GM23248 (cell line): ENCODE measurements around the gene MINDY4. TPM values are rescaled to one million over a fixed set of nuclear protein-coding genes. Genes with fewer than 3 reads are reported as not detected.

Experiments
- DNase-seq: peaks from one replicate; pipeline ENCODE4 v3.0.0-alpha.2; 2015
- H2AFZ ChIP-seq: fragments of 200-600 bp; sonication (generic); 2 replicates; pipeline ENCODE4 v1.6.1; 2016; ENCODE audit warnings: antibody characterized with exemption
- H3F3A ChIP-seq: fragments of 200-600 bp; sonication (generic); 2 replicates; pipeline ENCODE4 v1.6.1; 2016; ENCODE audit warnings: mild to moderate bottlenecking, antibody characterized with exemption, mixed run types; ENCODE audit not compliant: insufficient read depth
- H3K27ac ChIP-seq: fragments of 200-600 bp; sonication (generic); 2 replicates; pipeline ENCODE4 v1.5.1; 2016; ENCODE audit warnings: mild to moderate bottlenecking
- H3K27me3 ChIP-seq: fragments of 200-600 bp; sonication (generic); replicated peaks from 2 replicates; pipeline ENCODE4 v1.6.1; 2016; ENCODE audit warnings: mild to moderate bottlenecking; ENCODE audit not compliant: insufficient read depth
- H3K36me3 ChIP-seq: fragments of 200-600 bp; sonication (generic); 2 replicates; pipeline ENCODE4 v1.6.1; 2016; ENCODE audit warnings: low read depth, mild to moderate bottlenecking
- H3K4me1 ChIP-seq: fragments of 200-600 bp; sonication (generic); 2 replicates; pipeline ENCODE4 v1.6.1; 2016; ENCODE audit warnings: mild to moderate bottlenecking; ENCODE audit not compliant: insufficient read depth
- H3K4me2 ChIP-seq: fragments of 200-600 bp; sonication (generic); one replicate; pipeline ENCODE4 v1.6.1; 2016; ENCODE audit warnings: mild to moderate bottlenecking; ENCODE audit not compliant: unreplicated experiment
- H3K4me3 ChIP-seq: fragments of 200-600 bp; sonication (generic); 2 replicates; pipeline ENCODE4 v1.5.1; 2016; ENCODE audit warnings: mild to moderate bottlenecking
- H3K79me2 ChIP-seq: fragments of 200-600 bp; sonication (generic); 2 replicates; pipeline ENCODE4 v1.6.1; 2016; ENCODE audit warnings: mild to moderate bottlenecking; ENCODE audit not compliant: insufficient read depth
- H3K9ac ChIP-seq: fragments of 200-600 bp; sonication (generic); 2 replicates; pipeline ENCODE4 v1.6.1; 2016; ENCODE audit warnings: mild to moderate bottlenecking
- H3K9me2 ChIP-seq: fragments of 200-600 bp; sonication (generic); 2 replicates; pipeline ENCODE4 v1.6.1; 2016; ENCODE audit warnings: mixed run types, mild to moderate bottlenecking, moderate library complexity; ENCODE audit not compliant: insufficient read depth
- H3K9me3 ChIP-seq: fragments of 200-600 bp; sonication (generic); one replicate; pipeline ENCODE4 v1.6.1; 2017; ENCODE audit warnings: low read depth
- H4K20me1 ChIP-seq: fragments of 200-600 bp; sonication (generic); 2 replicates; pipeline ENCODE4 v1.6.0; 2016; ENCODE audit not compliant: insufficient read depth
- EZH2 ChIP-seq: fragments of 200-600 bp; sonication (generic); IDR thresholded peaks from 2 replicates; pipeline ENCODE4 v1.6.1; 2018; ENCODE audit warnings: antibody characterized with exemption, mild to moderate bottlenecking; ENCODE audit not compliant: insufficient read depth, poor library complexity, severe bottlenecking
- EZH2phosphoT487 ChIP-seq: fragments of 200-600 bp; sonication (generic); IDR thresholded peaks from 2 replicates; pipeline ENCODE4 v1.6.1; 2018; ENCODE audit warnings: antibody characterized with exemption, moderate library complexity, mild to moderate bottlenecking, low read depth; ENCODE audit not compliant: insufficient read depth
- WGBS, 2 experiments: methylation state at CpG; one replicate each; pipeline ENCODE4 v1.1.6; 2015 to 2017; ENCODE audit warnings: low lambda C conversion rate in 2 of 2, low coverage in 1 of 2; ENCODE audit errors: missing lambda C conversion rate in 2 of 2; 5-methylcytosine and 5-hydroxymethylcytosine counted together
- in situ Hi-C: fragments of 300-500 bp; cut with MboI; formaldehyde crosslinking; loops from 2 replicates; pipeline ENCODE4 v1.15.0; 2020
- polyA plus RNA-seq: library from polyadenylated mRNA; unstranded; fragments of >200 nt; fragmentation: Nextera tagmentation; extraction: Ambion mirVana; gene quantifications from 2 replicates; pipeline ENCODE4 v1.2.1, GENCODE V29; 2016
- total RNA-seq: library from RNA; depleted of rRNA; stranded (reverse); fragments of >200 nt; shearing (Covaris generic); gene quantifications from 2 replicates; pipeline ENCODE4 v1.2.3, GENCODE V29; 2014

Gene MINDY4
- total and polyA plus RNA-seq, 2 experiments from 2014 or later = 2.5 to 3.5 TPM

DNA sequence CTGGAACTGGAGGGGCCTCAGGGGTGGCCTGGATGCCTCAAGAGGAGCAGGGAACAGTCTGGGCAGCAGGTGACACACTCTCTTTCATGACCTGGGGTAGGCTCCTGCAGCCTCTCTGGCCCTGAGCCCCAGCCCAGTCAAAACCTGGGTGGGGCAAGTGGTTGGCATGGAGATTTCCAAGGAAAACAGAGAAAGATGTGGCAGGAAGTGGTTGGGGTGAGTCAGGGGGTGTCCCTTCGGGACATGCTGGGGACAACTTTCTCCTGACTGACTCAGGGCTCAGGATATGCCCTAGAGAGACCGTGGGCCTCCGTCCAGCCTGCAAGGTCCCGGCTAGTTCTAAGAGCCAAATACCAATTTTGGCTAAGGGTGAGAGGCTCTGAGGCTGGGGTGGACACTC lies 143.4 kb downstream of the MINDY4 start:
- Histone ChIP-seq H3K27ac (peak overlapping the region; percentile 32), H2AFZ (no peak overlapping the region)

DNA sequence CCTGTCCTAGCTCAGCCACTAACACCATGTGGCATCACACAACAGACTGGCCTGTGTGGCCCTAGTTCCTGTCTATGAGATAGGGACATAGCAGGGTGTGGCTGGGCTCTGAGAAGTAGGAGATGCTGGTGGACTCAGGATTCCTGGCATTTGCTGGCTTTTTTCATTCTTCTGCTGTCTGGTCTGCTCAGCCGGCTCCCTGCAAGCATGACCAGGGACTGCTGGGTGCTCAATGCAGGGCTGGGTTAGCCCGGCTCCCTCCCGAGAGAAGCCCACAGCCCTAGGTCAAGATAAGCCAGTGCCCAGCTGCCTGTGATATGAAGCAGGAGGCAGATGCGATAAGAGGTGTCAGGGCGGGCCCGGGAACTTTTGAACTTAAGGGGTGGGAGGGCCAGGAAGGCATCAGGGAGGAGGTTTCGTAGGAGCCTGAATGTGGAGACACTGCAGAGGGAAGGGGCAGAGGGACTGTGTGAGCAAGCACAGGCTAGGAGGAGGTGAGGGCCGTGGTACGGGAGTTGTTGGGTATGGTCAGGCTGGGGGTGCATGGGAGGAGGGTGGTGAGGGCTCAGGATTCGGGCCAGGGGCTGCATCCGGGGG lies 143.9 kb downstream of the MINDY4 start:
- 25 to 34% methylated on average over 10 to 11 of the region's 11 CpGs for WGBS, 2 experiments
- H3K9me3 ChIP-seq = no peaks in the 10 kb centered on the region
- peaks cover 15% of the 10 kb centered on the region for H3K4me1 ChIP-seq
- H3K27ac ChIP-seq = peak overlapping the region; percentile 32
- peak overlapping the region; percentile 25 for H3K4me2 ChIP-seq
- DNase-seq = peak; percentile 64
- peak overlapping the region; percentile 30; the same call in 1 of the 2 replicates for H3K9ac ChIP-seq
- no peak overlapping the region for H3K4me3 ChIP-seq
- no peaks in the 10 kb centered on the region for H3K36me3 ChIP-seq
- H3F3A ChIP-seq = 0 out of 2 replicates have a peak, but pooled peaks cover 8% of the 10 kb centered on the region
- in situ Hi-C loops = no loop called here
- H3K27me3 ChIP-seq = no peaks in the 10 kb centered on the region
- no peak overlapping the region for H2AFZ ChIP-seq
- no peak for TF ChIP-seq EZH2
- TF ChIP-seq EZH2phosphoT487 = no peak
- no peaks in the 10 kb centered on the region for H4K20me1 ChIP-seq
- H3K79me2 ChIP-seq = no peaks in the 10 kb centered on the region
- H3K9me2 ChIP-seq = no peaks in the 10 kb centered on the region

More for the DNA sequence above, 143.4 kb downstream of the MINDY4 start:
- Histone ChIP-seq H3K79me2 (no peaks in the 10 kb centered on the region), H3K4me1 (peaks cover 15% of the 10 kb centered on the region), H3K9me2 (no peaks in the 10 kb centered on the region), H3K4me2 (peak overlapping the region; percentile 25), H3F3A (0 out of 2 replicates have a peak, but pooled peaks cover 6% of the 10 kb centered on the region), H3K4me3 (no peak overlapping the region), H4K20me1 (no peaks in the 10 kb centered on the region), H3K27me3 (no peaks in the 10 kb centered on the region), H3K36me3 (no peaks in the 10 kb centered on the region), H3K9me3 (no peaks in the 10 kb centered on the region), H3K9ac (peak overlapping the region; percentile 30; the same call in 1 of the 2 replicates)
- WGBS, 2 experiments = 5 to 9% methylated on average over 4 of the region's 4 CpGs
- peak; percentile 85 for DNase-seq
- TF ChIP-seq EZH2 = no peak
- no peak for TF ChIP-seq EZH2phosphoT487
- in situ Hi-C loops = no loop called here

DNA sequence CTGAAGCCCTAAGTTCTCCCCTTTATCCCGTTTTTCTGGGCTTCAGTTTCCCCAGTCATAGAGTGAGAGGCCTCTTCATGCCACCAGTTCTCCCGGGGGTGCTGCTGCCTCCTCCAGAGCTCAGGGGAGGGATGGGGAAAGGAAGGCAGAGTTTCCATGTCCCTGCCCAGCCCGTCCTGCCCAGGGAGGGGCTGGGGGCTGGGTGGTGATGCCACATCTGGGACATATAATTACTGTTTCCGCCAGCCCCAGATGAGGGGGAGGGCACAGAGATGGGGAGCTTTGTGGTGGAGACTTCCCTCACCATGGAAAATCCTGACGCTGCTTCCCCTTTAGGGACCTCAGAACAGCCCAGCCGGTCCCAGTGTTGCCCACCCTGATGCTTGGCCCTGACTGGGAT lies 144.5 kb downstream of the MINDY4 start:
- in situ Hi-C loops = no loop called here
- DNase-seq = no peak
- TF ChIP-seq EZH2phosphoT487 = no peak
- TF ChIP-seq EZH2 = no peak
- no peak overlapping the region for H3K9ac ChIP-seq
- no peak overlapping the region for H3K4me3 ChIP-seq
- H3K9me3 ChIP-seq = no peaks in the 10 kb centered on the region
- H3F3A ChIP-seq = 0 out of 2 replicates have a peak, but pooled peaks cover 8% of the 10 kb centered on the region
- no peak overlapping the region for H2AFZ ChIP-seq
- H4K20me1 ChIP-seq = no peaks in the 10 kb centered on the region
- no peaks in the 10 kb centered on the region for H3K36me3 ChIP-seq
- no peaks in the 10 kb centered on the region for H3K27me3 ChIP-seq
- peaks cover 17% of the 10 kb centered on the region for H3K4me1 ChIP-seq
- WGBS, 2 experiments = 34 to 44% methylated on average over 6 of the region's 6 CpGs
- H3K27ac ChIP-seq = no peak overlapping the region
- H3K9me2 ChIP-seq = no peaks in the 10 kb centered on the region
- H3K79me2 ChIP-seq = no peaks in the 10 kb centered on the region
- H3K4me2 ChIP-seq = no peak overlapping the region

DNA sequence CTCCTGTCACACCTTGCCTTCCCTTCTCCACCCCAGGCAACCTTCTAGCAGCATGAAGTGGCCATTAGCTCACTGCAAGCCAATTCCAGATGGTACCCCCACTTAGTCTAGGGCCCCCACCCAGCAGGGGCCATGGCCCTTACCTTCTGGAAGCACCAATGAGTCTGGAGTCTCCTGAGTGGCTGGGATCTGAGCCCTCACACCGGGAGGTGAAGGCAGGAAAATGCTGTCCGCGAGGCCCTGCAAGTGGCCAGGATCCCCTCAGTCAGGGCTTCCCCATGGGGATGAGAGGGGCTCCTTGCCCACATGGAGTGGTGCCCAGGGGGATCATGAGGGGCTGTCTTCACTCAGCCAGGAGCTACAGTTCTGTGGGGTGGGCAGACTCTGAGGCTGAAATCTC lies 145.0 kb downstream of the MINDY4 start:
- H3K9me2 ChIP-seq = no peaks in the 10 kb centered on the region
- WGBS, 2 experiments = 67 to 85% methylated on average over 3 of the region's 3 CpGs

More for the DNA sequence above, 145.0 kb downstream of the MINDY4 start:
- in situ Hi-C loops = no loop called here
- Histone ChIP-seq H3K27me3 (no peaks in the 10 kb centered on the region), H3F3A (0 out of 2 replicates have a peak, but pooled peaks cover 8% of the 10 kb centered on the region), H3K4me2 (no peak overlapping the region), H2AFZ (no peak overlapping the region), H3K27ac (no peak overlapping the region), H3K9ac (no peak overlapping the region), H3K9me3 (no peaks in the 10 kb centered on the region), H3K79me2 (no peaks in the 10 kb centered on the region), H3K36me3 (no peaks in the 10 kb centered on the region), H3K4me3 (no peak overlapping the region), H3K4me1 (peaks cover 22% of the 10 kb centered on the region), H4K20me1 (no peaks in the 10 kb centered on the region)
- TF ChIP-seq EZH2 (no peak), EZH2phosphoT487 (no peak)
- no peak for DNase-seq
